Activated CD4-positive, alpha-beta T cell treated with anti-CD3 and anti-CD28 coated beads for 36 hours (primary cell): ENCODE measurements around the gene KCNMB2. TPM values are rescaled to one million over a fixed set of nuclear protein-coding genes. Genes with fewer than 3 reads are reported as not detected.

Source experiments
- ATAC-seq: fragments of 200-7000 bp; cut with Tn5 transposase; one replicate; pipeline ENCODE4 v1.10.0; 2021; ENCODE audit warnings: mild to moderate bottlenecking, moderate library complexity
- CTCF ChIA-PET: fragments of 350-600 bp; sonication (Branson Sonifier 250); formaldehyde crosslinking; loops from one replicate; lab custom pipeline; 2021; ENCODE audit warnings: antibody characterized with exemption; lab: Charles Lee
- POLR2A ChIA-PET: fragments of 350-600 bp; sonication (Branson Sonifier 250); formaldehyde crosslinking; loops from one replicate; lab custom pipeline; 2021; ENCODE audit warnings: antibody characterized with exemption, inconsistent platforms; lab: Charles Lee
- DNase-seq: peaks from one replicate; pipeline ENCODE4 v3.0.0-alpha.2; 2020
- H3K27ac Mint-ChIP-seq: one replicate; pipeline ENCODE4 v1.8.0; 2021; ENCODE audit warnings: mixed read lengths
- H3K27me3 Mint-ChIP-seq: one replicate; pipeline ENCODE4 v1.8.0; 2021; ENCODE audit warnings: mixed read lengths
- H3K36me3 Mint-ChIP-seq: one replicate; pipeline ENCODE4 v1.8.0; 2021; ENCODE audit warnings: low read depth, mixed read lengths
- H3K4me1 Mint-ChIP-seq: one replicate; pipeline ENCODE4 v1.8.0; 2021; ENCODE audit warnings: mixed read lengths
- H3K4me3 Mint-ChIP-seq: one replicate; pipeline ENCODE4 v1.8.0; 2021; ENCODE audit warnings: mild to moderate bottlenecking, moderate library complexity, mixed read lengths
- H3K9me3 Mint-ChIP-seq: one replicate; pipeline ENCODE4 v1.8.0; 2021; ENCODE audit warnings: low read depth, mixed read lengths
- intact Hi-C, 2 experiments: fragments of 100-400 bp; cut with DNase I in 1 of 2; cut with micrococcal nuclease in 1 of 2; formaldehyde crosslinking; loops; one replicate each; pipeline versions ENCODE4 v1.14.2 to v1.15.1; 2022 to 2024; cut with DNase I, micrococcal nuclease
- total RNA-seq, 2 experiments: library from RNA; stranded (reverse); gene quantifications; one replicate each; pipeline ENCODE4 v1.2.3, GENCODE V29; 2021

KCNMB2 gene
- total RNA-seq, 2 experiments from 2014 or later, result not detected

GRCh38 chr3:178665747-178666146 is 129.5 kb downstream of the KCNMB2 start:
- DNase-seq (no peak), ATAC-seq (no peak)
- Mint-ChIP-seq H3K9me3 (no peaks in the 10 kb centered on the region), H3K27me3 (no peaks in the 10 kb centered on the region), H3K4me1 (peaks cover 5% of the 10 kb centered on the region), H3K36me3 (no peaks in the 10 kb centered on the region), H3K27ac (no peak overlapping the region), H3K4me3 (no peak overlapping the region)
- ChIA-PET POLR2A (no interaction called here), CTCF (interaction anchor here (1.0 kb wide), 1 partner anchor 14 kb away, joined by 3 read pairs; no protein-coding TSS in a partner anchor)
- intact Hi-C loops, result no loop called here

- Mint-ChIP-seq H3K4me1 (peaks cover 5% of the 10 kb centered on the region), H3K9me3 (no peaks in the 10 kb centered on the region), H3K27me3 (no peaks in the 10 kb centered on the region), H3K27ac (no peak overlapping the region), H3K4me3 (no peak overlapping the region), H3K36me3 (no peaks in the 10 kb centered on the region)
- CTCF ChIA-PET, result no interaction called here
- POLR2A ChIA-PET, result no interaction called here
- intact Hi-C loops, result no loop called here
- ATAC-seq (no peak), DNase-seq (no peak)
These were observed 132.9 kb downstream of the KCNMB2 start for GRCh38 chr3:178669022-178669601.

GRCh38 chr3:178669758-178670157 is 133.5 kb downstream of the KCNMB2 start:
- H3K27me3 Mint-ChIP-seq, result no peaks in the 10 kb centered on the region
- DNase-seq, result no peak
- intact Hi-C loops, result no loop called here
- ATAC-seq, result no peak
- H3K27ac Mint-ChIP-seq, result no peak overlapping the region
- H3K4me3 Mint-ChIP-seq, result no peak overlapping the region
- no peaks in the 10 kb centered on the region for H3K9me3 Mint-ChIP-seq
- POLR2A ChIA-PET, result no interaction called here
- no peaks in the 10 kb centered on the region for H3K36me3 Mint-ChIP-seq
- H3K4me1 Mint-ChIP-seq, result peaks cover 5% of the 10 kb centered on the region
- CTCF ChIA-PET, result no interaction called here

GRCh38 chr3:178671377-178671776 is 135.1 kb downstream of the KCNMB2 start:
- ATAC-seq (no peak), DNase-seq (no peak)
- Mint-ChIP-seq H3K9me3 (no peaks in the 10 kb centered on the region), H3K4me1 (peaks cover 5% of the 10 kb centered on the region), H3K4me3 (no peak overlapping the region), H3K27me3 (no peaks in the 10 kb centered on the region), H3K36me3 (no peaks in the 10 kb centered on the region), H3K27ac (no peak overlapping the region)
- POLR2A ChIA-PET, result no interaction called here
- intact Hi-C loops, result no loop called here
- CTCF ChIA-PET, result no interaction called here

- DNase-seq, result no peak
- Mint-ChIP-seq H3K27me3 (no peaks in the 10 kb centered on the region), H3K27ac (no peak overlapping the region), H3K36me3 (no peaks in the 10 kb centered on the region), H3K9me3 (no peaks in the 10 kb centered on the region), H3K4me1 (peaks cover 5% of the 10 kb centered on the region), H3K4me3 (no peak overlapping the region)
- CTCF ChIA-PET, result no interaction called here
- POLR2A ChIA-PET, result no interaction called here
- intact Hi-C loops, result no loop called here
- ATAC-seq, result no peak
These were observed 135.6 kb downstream of the KCNMB2 start for GRCh38 chr3:178671791-178672190.

GRCh38 chr3:178672275-178672674 is 136.0 kb downstream of the KCNMB2 start:
- Mint-ChIP-seq H3K27me3 (no peaks in the 10 kb centered on the region), H3K9me3 (no peaks in the 10 kb centered on the region), H3K27ac (no peak overlapping the region), H3K36me3 (no peaks in the 10 kb centered on the region), H3K4me1 (peaks cover 5% of the 10 kb centered on the region), H3K4me3 (no peak overlapping the region)
- POLR2A ChIA-PET, result no interaction called here
- intact Hi-C loops, result no loop called here
- ATAC-seq, result no peak
- CTCF ChIA-PET, result no interaction called here
- no peak for DNase-seq

GRCh38 chr3:178673529-178673928 is 137.3 kb downstream of the KCNMB2 start:
- peaks cover 3% of the 10 kb centered on the region for H3K27me3 Mint-ChIP-seq
- ChIA-PET POLR2A (no interaction called here), CTCF (no interaction called here)
- no peaks in the 10 kb centered on the region for H3K36me3 Mint-ChIP-seq
- DNase-seq (no peak), ATAC-seq (no peak)
- intact Hi-C loops, result no loop called here
- H3K27ac Mint-ChIP-seq, result no peak overlapping the region
- no peaks in the 10 kb centered on the region for H3K9me3 Mint-ChIP-seq
- peaks cover 5% of the 10 kb centered on the region for H3K4me1 Mint-ChIP-seq
- no peak overlapping the region for H3K4me3 Mint-ChIP-seq

GRCh38 chr3:178676077-178676476 is 139.8 kb downstream of the KCNMB2 start:
- Mint-ChIP-seq H3K9me3 (no peaks in the 10 kb centered on the region), H3K4me1 (no peaks in the 10 kb centered on the region), H3K36me3 (no peaks in the 10 kb centered on the region), H3K27me3 (peaks cover 7% of the 10 kb centered on the region), H3K4me3 (no peak overlapping the region), H3K27ac (no peak overlapping the region)
- intact Hi-C loops, result no loop called here
- ChIA-PET POLR2A (no interaction called here), CTCF (no interaction called here)
- ATAC-seq, result no peak
- no peak for DNase-seq

GRCh38 chr3:178676942-178677790 is 140.9 kb downstream of the KCNMB2 start:
- H3K4me1 Mint-ChIP-seq, result no peaks in the 10 kb centered on the region
- H3K9me3 Mint-ChIP-seq, result no peaks in the 10 kb centered on the region
- no peak for ATAC-seq
- no peak overlapping the region for H3K27ac Mint-ChIP-seq
- H3K36me3 Mint-ChIP-seq, result no peaks in the 10 kb centered on the region
- intact Hi-C loops, result no loop called here
- ChIA-PET POLR2A (interaction anchor here (0.6 kb wide), 1 partner anchor 91 kb away, joined by 3 read pairs; no protein-coding TSS in a partner anchor), CTCF (interaction anchor here (0.9 kb wide), 1 partner anchor 9 kb away, joined by 3 read pairs; no protein-coding TSS in a partner anchor)
- peaks cover 7% of the 10 kb centered on the region for H3K27me3 Mint-ChIP-seq
- H3K4me3 Mint-ChIP-seq, result no peak overlapping the region
- no peak for DNase-seq

- no peaks in the 10 kb centered on the region for H3K4me1 Mint-ChIP-seq
- H3K27me3 Mint-ChIP-seq, result peaks cover 7% of the 10 kb centered on the region
- ChIA-PET POLR2A (interaction anchor here (0.6 kb wide), 1 partner anchor 92 kb away, joined by 3 read pairs; no protein-coding TSS in a partner anchor), CTCF (interaction anchor here (0.9 kb wide), 1 partner anchor 10 kb away, joined by 3 read pairs; no protein-coding TSS in a partner anchor)
- H3K27ac Mint-ChIP-seq, result no peak overlapping the region
- H3K36me3 Mint-ChIP-seq, result no peaks in the 10 kb centered on the region
- intact Hi-C loops, result no loop called here
- no peak for ATAC-seq
- no peak overlapping the region for H3K4me3 Mint-ChIP-seq
- no peaks in the 10 kb centered on the region for H3K9me3 Mint-ChIP-seq
- no peak for DNase-seq
These were observed 141.7 kb downstream of the KCNMB2 start for GRCh38 chr3:178677961-178678360.

GRCh38 chr3:178680037-178680436 is 143.8 kb downstream of the KCNMB2 start:
- ATAC-seq, result no peak
- Mint-ChIP-seq H3K36me3 (no peaks in the 10 kb centered on the region), H3K4me1 (no peaks in the 10 kb centered on the region), H3K4me3 (no peak overlapping the region), H3K27ac (no peak overlapping the region), H3K9me3 (no peaks in the 10 kb centered on the region), H3K27me3 (peaks cover 7% of the 10 kb centered on the region)
- ChIA-PET CTCF (interaction anchor here (0.6 kb wide), 1 partner anchor 14 kb away, joined by 3 read pairs; no protein-coding TSS in a partner anchor), POLR2A (no interaction called here)
- DNase-seq, result no peak
- intact Hi-C loops, result no loop called here
